Mammary epithelial cell (primary cell): Measurements from ENCODE around the gene TRIM26.

Experiments
- EZH2 ChIP-seq: IDR thresholded peaks from 2 replicates; pipeline ENCODE4 v1.6.1; 2012; ENCODE audit warnings: low read length, inconsistent platforms, borderline replicate concordance
- TF ChIP-seq, protein P1 (sequence below), 2 donors: IDR thresholded peaks in 1 of 2; conservative IDR thresholded peaks in 1 of 2; 2 replicates each; pipeline ENCODE4 v1.5.1; 2011 to 2012; ENCODE audit warnings: inconsistent platforms in 2 of 2, low read length in 2 of 2, mild to moderate bottlenecking in 2 of 2, control low read depth in 1 of 2, low read depth in 1 of 2; ENCODE audit not compliant: insufficient read depth in 1 of 2; ENCODE audit errors: extremely low read depth in 1 of 2

DNA sequence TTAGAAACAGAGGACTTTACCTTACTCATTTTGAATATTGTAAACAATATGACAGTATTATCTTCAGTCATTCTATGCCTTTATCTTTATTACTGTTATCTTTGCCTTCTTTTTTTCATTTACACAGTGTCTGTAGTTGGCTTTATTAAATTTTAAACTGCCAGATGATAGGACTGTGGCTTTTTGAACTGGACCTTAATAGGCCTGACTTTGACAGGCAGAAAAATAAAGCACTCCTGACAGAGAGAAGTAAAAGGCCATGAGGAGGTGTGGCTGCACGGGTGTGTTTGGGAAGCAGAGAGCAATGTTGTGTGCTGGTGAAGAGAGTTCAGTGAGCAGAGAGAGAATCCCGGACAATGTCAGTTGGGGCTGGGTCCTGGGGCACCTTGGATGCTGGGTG lies 69.4 kb downstream of the TRIM26 start:
- TF ChIP-seq, protein P1, sequence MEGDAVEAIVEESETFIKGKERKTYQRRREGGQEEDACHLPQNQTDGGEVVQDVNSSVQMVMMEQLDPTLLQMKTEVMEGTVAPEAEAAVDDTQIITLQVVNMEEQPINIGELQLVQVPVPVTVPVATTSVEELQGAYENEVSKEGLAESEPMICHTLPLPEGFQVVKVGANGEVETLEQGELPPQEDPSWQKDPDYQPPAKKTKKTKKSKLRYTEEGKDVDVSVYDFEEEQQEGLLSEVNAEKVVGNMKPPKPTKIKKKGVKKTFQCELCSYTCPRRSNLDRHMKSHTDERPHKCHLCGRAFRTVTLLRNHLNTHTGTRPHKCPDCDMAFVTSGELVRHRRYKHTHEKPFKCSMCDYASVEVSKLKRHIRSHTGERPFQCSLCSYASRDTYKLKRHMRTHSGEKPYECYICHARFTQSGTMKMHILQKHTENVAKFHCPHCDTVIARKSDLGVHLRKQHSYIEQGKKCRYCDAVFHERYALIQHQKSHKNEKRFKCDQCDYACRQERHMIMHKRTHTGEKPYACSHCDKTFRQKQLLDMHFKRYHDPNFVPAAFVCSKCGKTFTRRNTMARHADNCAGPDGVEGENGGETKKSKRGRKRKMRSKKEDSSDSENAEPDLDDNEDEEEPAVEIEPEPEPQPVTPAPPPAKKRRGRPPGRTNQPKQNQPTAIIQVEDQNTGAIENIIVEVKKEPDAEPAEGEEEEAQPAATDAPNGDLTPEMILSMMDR (conservative IDR thresholded peaks at IDR 0.05 in 1 of 2, IDR thresholded peaks at IDR 0.05 in 1 of 2; ENCODE audit: extremely low read depth in 1 of 2, insufficient read depth in 1 of 2, low read depth in 1 of 2, low read length in 2 of 2), result no peak
- no peak for TF ChIP-seq EZH2
